ENCODE measurements around the gene DUSP28.
"Not testable (repeated sequence)": the region's sequence is repeated elsewhere in the genome, so short reads cannot be mapped to it uniquely, and the experiment has no call there.

The DUSP28 gene

GRCh38 chr2:240561325-240561971 is 1.3 kb downstream of the DUSP28 start:
- no peak for DNase-seq

- not testable (repeated sequence) for DNase-seq
Observed at GRCh38 chr2:240563231-240563630, 3.1 kb downstream of the DUSP28 start.

GRCh38 chr2:240563951-240564560 is 3.9 kb downstream of the DUSP28 start:
- no peak for DNase-seq

- DNase-seq, result no peak
Observed at GRCh38 chr2:240564561-240565332, 4.6 kb downstream of the DUSP28 start.

GRCh38 chr2:240565333-240566202 is 5.4 kb downstream of the DUSP28 start:
- no peak for DNase-seq

GRCh38 chr2:240566203-240567136 is 6.3 kb downstream of the DUSP28 start:
- no peak for DNase-seq

GRCh38 chr2:240567137-240567871 is 7.1 kb downstream of the DUSP28 start:
- DNase-seq, result no peak

- no peak for DNase-seq
Observed at GRCh38 chr2:240567872-240568677, 7.9 kb downstream of the DUSP28 start, which contains the start of gene RNPEPL1. RNPEPL1 (plus strand) TSS chr2:240568484; CDS start chr2:240568587, 103 bp downstream.

- no peak for DNase-seq
Observed at GRCh38 chr2:240568678-240569522, 8.7 kb downstream of the DUSP28 start.

- DNase-seq, result no peak
Observed at GRCh38 chr2:240569523-240569997, 9.4 kb downstream of the DUSP28 start.

- DNase-seq, result no peak
Observed at GRCh38 chr2:240569998-240570530, 9.9 kb downstream of the DUSP28 start.

- no peak for DNase-seq
Observed at GRCh38 chr2:240570531-240571313, 10.6 kb downstream of the DUSP28 start.

- no peak for DNase-seq
Observed at GRCh38 chr2:240571314-240571973, 11.3 kb downstream of the DUSP28 start.

- DNase-seq, result no peak
Observed at GRCh38 chr2:240572141-240573031, 12.2 kb downstream of the DUSP28 start.

- no peak for DNase-seq
Observed at GRCh38 chr2:240573071-240573515, 12.9 kb downstream of the DUSP28 start.

All from NCI-H2081 treated with DMSO at 0.1 percent for 48 hours (cell line).